SHP77 treated with DMSO at 0.1 percent for 48 hours (cell line): ENCODE measurements around the gene HDAC4.

Source experiments
- DNase-seq: peaks from one replicate; lab custom pipeline; 2025; lab: John Stamatoyannopoulos, UW

The HDAC4 gene

GRCh38 chr2:239167766-239168444, 232.9 kb downstream of the HDAC4 start:
- DNase-seq = no peak

DNA sequence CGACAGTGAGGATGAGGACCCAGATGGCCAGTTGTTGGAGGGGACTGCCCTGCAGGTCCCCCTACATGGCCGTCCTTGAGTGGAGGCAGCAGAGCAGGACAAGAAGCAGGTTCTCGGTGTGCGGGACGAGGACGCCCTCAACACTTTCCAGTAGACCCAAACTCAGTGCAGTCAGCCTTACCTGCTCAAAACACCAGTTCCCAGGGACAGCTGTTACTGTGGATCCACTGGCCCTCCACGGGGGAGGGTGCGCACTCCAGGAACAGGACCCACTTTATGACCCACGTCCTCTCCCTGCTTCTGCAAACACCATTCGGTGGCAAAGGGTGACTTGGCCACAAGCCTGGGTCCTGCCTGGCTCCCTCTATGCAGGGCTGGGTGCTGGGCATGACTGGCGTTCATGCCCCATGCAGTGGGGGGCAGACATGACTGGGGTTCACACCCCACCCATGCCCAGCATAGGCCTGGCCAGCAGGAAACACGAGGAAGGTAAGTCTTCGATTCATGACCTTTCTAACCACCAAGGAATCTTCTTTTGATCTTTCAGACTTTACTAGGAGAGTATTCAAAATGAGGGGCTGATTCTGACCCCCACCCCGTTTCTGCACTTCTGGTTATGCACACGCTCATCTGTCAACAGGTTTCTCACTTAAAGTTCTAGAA, 233.7 kb downstream of the HDAC4 start:
- no peak for DNase-seq

DNA sequence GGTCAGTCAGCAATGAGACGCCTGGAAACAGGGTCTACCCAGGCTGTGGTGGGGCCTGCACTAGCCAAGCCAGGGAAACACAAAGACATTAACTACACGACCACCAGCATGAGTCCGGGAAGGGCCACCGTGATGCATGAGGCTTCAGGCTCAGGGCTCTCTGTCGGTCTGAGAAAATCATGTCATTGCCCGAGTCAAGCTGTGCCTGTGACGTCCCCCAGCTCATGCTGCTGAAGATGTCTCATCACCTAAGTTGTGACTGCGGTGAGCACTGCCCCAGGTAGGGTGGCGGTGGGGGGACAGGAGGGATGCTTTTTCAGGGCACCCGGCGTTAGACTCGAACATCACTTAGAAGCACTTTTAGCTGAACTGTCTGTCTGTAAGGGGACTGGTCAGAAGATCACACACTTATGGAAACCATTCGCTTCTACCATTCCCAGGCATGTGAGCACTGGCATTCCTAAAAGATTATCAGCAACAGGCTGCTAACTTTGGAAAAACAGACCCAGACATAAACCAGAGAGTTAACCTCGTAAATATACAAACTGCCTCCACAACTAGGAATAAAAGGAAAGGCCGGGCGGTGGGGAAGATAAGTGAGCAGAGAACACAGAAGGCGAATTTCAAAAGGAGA, 234.5 kb downstream of the HDAC4 start:
- no peak for DNase-seq

GRCh38 chr2:239165206-239165831, 235.5 kb downstream of the HDAC4 start:
- DNase-seq = no peak

GRCh38 chr2:239164335-239164871, 236.4 kb downstream of the HDAC4 start:
- no peak for DNase-seq

DNA sequence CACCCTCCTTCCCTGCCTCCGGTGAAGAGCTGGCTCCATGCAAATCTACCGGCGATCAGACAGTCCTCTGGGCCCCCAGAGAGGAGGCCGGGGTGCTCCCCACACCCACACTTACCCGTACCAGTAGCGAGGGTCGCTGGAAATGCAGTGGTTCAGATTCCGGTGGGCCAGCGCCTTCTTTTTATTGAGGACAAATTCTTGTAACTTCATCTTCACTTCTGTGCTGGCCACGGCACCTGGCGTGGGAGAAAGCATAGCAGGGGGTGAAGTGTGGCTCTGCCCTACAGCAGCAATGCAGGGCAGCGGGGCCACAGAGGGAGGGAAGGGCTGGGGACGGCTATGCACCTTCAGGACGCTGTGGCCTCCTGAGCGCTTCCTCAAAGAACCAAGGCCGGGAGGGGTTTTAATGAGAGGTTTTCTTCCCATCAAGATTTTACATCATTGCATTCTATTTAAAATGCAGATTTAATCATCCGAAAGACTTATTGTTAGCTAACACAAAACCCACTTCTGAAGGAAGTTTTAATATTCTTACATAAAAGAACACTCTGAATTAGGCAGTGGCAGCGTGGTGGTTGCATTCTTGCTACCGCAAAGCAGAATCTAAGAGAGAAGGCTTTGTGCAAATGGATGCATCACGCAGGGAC, 237.0 kb downstream of the HDAC4 start:
- no peak for DNase-seq

- no peak for DNase-seq
Measured at GRCh38 chr2:239162976-239163687, 237.7 kb downstream of the HDAC4 start.

DNA sequence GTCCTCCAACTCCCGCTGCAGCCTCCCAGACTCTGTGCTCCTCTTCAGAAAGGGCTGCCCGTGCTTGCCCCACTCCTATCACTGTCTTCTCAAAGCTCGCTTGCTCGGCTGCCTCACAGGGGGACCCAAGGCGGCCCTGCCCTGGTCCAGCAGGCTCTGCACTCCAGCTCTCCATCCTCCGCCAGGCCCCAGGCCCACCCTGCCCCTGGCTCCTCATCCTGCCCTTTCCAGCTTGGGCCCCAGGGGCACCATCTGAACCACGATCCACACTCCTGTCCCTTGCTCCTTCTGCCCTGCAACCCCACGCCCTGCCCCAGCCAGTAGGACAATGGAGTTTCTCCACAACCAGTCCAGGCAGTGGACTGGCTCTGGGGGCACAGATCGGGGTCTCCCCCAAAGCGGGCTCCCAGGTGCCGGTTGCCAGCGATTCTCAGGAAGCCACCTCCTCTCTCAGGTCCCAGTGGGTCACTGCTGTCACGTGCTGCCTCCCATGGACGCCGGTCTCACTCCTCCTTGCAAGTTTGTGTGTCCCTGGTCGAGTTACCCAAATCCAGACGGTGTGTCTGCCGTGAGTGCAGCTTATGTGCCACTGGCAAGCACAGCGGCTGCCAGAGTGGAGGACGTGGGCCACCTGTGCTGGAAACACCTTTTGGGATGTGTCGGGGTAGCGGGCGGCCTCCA, 238.5 kb downstream of the HDAC4 start:
- DNase-seq = no peak

GRCh38 chr2:239161711-239162140, 239.1 kb downstream of the HDAC4 start:
- DNase-seq = no peak

- DNase-seq = no peak
Measured at GRCh38 chr2:239160226-239161143, 240.3 kb downstream of the HDAC4 start.

DNA sequence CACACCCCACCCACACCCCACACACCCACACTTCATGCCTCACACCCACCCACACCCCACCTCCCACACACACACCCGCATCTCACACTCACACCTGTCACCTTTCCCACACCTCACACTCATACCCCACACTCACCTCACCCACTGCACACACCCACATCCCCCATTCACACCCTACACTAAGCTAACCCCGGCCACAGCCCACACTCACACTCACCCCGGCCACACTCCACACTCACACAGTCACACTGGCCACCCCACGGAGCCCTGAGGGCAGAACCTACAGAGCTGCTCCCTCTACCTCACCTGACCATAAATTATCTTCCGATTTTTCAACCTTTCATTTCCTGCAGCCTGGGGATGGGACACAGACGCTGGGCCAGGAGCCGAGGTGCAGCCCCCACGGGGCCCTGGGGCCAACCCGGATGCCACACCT, 241.3 kb downstream of the HDAC4 start:
- DNase-seq = no peak

DNA sequence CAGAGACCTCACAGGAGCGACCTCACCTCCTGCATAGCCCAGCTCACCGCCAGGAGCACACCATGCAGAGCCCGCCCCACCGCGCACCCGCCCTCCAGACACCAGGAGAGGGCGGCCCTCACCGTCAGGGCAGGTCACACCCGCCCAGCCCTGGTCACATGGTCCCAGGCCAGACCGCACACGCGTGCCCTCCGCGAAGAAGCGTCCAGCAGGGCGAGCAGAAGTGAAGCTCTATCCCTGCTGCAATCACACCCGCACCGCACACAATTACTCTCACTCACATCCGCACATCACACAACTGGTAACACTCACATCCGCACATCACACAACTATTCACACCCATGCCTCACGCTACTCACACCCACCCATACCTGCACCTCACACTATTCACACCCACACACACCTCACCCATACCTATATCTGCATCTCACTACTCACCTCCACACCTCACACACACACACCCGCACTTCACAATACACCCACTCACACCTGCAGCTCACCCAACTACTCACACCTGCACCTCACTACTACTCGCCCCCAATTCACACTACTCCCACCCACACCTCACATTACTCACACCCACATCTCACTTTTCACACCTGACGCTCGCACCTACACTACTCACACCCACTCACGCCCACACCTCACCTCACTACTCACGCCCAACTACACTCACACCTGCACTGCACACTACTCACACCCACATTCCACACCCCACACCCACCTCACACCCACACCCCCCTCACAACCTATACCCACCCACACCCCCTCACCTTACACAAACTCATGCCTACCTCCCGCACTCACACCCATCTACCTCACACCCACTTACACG, 242.0 kb downstream of the HDAC4 start:
- no peak for DNase-seq

DNA sequence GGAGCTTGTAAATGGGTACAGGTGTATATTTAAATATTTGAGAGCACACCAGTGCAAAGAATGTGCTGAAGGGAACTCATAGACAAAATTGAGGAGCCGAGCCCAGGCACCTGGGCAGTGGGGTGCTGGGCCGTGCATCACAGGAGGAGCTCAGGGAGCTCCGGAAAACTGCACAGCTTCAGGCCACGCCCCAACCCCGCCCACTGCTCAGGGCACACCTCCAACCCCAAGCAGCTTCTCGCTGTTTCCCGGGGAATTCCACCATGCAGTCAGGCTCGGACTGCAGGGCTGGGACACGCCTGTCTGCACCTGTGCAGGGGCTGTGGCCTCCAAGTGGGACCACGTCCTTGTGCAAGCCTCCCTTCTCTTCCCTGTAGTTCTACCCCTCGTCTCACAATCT, 243.0 kb downstream of the HDAC4 start:
- no peak for DNase-seq

DNA sequence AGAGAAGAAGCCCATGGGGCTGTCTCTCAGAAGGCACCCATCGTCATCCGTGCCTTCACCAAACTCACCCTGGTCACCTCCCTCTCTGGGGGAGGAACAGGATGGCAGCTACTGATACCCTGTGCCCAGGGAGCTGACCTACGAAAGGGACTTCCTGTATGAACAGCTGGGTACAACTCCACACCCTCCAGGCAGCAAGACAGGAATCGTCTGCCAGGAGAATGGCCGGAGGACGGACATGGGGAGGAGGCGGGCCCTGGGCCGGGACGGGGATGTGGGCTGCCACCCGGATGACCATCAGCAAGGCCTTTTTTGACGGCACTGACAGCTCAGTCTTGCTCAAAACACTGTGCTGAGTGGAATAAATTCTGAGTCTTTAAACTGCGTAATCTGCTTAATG, 243.6 kb downstream of the HDAC4 start:
- DNase-seq = no peak

DNA sequence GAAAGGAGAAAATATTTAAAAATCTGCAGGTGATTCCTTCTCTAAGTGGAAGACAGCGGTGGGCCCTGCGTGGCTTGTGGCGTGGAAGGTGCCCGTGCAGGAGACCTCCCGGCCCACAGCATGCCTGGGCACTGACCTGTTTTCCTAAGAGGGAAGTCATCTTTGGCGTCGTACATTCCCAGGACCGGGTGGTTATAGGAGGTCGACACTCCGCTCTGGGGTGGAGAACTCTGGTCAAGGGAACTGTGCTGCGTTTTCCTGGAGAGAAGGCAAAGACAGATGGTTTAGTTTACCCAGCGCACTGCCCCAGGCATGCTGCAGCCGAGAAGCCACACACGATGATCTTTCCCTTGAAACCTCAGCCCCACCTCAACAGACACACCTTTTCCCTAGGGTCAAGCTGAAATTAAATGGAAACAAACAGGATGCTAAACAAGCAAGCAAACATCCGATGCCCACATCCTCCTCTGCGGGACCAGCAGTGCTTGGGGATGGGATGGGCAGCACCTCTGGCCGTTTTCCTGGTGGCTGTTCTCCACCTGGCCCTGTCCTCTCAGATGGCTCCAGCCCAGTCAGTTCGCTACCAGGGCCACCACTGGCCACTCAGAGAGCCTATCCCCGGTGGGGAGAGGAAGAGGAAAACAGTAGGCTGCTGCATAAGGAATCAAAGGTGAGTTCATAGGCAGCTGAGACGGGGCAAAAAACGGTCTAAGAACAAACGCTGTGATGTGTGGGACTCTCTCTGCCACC, 244.1 kb downstream of the HDAC4 start:
- DNase-seq = no peak

GRCh38 chr2:239155806-239156480, 244.9 kb downstream of the HDAC4 start:
- DNase-seq = no peak
